ENCODE results near the gene UROC1. TPM values are rescaled to one million over a fixed set of nuclear protein-coding genes. Genes with fewer than 3 reads are reported as not detected.

The UROC1 gene
- polyA plus RNA-seq, 10 donors, result 0.07 TPM; not detected in 9

GRCh38 chr3:126530171-126531050 lies 12.8 kb upstream of the UROC1 start:
- DNase-seq, result peak in 1 of 3 donors; percentile 52

DNA sequence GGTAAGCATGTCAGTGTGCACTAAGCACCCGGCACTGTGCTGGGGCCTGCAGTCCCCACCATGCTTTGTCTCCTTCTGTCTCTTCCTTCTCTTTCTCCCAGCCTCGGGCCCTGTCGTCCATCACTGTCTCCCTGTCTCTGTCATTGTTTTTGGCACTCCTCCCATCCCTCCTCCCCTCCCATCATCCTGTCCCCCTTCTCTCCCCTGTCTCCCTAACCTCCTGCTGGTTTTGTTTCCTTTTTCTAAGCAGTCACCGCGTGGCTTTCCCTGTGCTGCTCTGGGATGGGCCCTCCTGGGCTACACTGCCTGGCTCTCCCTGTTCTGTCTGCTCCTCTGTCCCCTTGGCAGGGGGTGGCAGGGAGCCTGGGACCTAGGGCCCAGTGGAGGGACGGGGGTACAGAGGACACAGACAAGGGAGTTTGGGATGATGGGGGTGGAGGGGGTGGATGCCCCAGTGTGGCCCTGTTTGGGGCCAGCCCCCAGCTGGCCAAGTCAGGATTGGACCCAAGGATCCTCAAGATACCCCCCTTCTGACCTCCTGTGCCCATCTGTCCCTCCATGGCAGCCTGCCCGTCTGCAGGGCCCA lies 12.1 kb upstream of the UROC1 start:
- DNase-seq, result no peak

GRCh38 chr3:126528800-126529541 lies 11.4 kb upstream of the UROC1 start:
- no peak for DNase-seq

- DNase-seq, result no peak
Observed at GRCh38 chr3:126528419-126528799, 10.8 kb upstream of the UROC1 start.

DNA sequence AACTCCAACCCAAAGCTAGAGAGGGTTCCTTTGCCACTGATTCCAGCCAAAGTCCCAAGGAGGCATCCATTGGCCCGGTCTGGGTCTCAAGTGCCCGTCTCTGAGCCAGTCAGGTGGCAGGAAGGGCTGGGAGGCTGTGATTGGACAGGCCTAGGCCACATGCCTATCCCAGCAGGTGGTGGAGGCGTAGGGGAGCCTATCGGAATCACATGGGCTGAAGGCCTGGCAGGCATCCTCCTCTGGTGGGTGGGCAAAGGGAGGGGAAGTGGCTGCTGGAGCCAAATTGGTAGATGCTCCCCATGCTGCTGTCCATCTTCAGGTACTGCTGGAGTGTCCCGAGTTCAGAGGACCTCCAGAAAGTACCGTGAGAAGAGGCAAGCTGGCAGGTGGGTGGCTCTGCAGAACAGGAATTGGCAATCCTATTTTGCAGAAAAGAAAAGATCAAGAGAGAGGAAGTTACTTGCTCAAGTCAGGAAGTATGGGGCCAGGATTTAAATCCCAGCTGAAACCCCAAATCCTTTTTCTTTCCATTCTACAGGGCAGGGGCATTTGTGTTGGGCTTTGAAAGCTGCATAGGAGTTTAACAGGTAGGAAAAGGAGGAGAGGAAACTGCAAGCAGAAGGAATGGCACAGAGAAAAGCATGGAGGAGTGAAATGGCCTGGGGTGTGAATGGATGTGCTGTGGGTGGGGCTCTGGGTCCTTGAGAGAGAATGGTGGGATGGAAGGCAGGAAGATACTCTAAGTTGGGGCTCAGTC lies 10.1 kb upstream of the UROC1 start:
- DNase-seq, result no peak

- no peak for DNase-seq
Observed at GRCh38 chr3:126527006-126527405, 9.4 kb upstream of the UROC1 start.

GRCh38 chr3:126526668-126527005 lies 9.1 kb upstream of the UROC1 start:
- no peak for DNase-seq

GRCh38 chr3:126525853-126526667 lies 8.5 kb upstream of the UROC1 start:
- no peak for DNase-seq

GRCh38 chr3:126525091-126525852 lies 7.7 kb upstream of the UROC1 start:
- no peak for DNase-seq

GRCh38 chr3:126524429-126524988 lies 6.9 kb upstream of the UROC1 start:
- DNase-seq, result no peak

DNA sequence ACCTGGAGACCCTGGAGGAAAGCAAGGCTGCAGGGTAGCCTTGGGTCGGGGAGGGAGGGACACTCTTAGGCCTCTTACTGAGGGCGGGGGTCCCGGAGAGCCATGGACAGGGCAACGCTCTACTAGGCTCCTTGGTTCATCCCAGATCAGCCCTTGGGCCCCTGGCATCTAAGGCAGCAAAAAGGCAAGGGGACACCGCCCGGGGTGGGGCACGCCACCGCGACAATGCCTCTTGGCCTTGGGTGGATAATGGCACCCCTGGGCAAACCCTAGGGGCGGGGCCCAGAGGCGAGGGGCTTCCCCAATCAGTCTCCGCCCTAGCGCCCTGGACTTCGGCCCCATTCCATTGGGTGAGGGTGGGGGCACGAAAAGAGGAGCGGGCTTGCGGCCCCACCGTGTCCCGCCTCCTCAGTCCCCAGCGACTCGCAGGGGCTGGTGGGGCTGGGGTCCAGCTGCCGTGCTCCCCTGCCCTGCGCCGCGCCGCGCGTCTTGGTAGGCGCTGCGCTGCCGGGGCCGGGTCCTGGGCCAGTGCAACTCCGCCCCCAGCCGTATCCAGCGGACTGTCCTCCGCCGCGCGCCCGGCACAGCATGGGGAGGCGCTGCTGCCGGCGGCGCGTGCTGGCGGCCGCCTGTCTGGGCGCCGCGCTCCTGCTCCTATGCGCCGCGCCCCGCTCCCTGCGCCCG lies 6.3 kb upstream of the UROC1 start, which contains the start of gene CHST13:
TSS of gene CHST13 (plus strand) at position 411 of the 684 bp plus-strand sequence. CDS start at position 589, 178 bp downstream.
- peak; percentile 14 to 74 (median 45) for DNase-seq

GRCh38 chr3:126522363-126522788 lies 4.8 kb upstream of the UROC1 start:
- DNase-seq, result peak; percentile 37 to 77 (median 57)

DNA sequence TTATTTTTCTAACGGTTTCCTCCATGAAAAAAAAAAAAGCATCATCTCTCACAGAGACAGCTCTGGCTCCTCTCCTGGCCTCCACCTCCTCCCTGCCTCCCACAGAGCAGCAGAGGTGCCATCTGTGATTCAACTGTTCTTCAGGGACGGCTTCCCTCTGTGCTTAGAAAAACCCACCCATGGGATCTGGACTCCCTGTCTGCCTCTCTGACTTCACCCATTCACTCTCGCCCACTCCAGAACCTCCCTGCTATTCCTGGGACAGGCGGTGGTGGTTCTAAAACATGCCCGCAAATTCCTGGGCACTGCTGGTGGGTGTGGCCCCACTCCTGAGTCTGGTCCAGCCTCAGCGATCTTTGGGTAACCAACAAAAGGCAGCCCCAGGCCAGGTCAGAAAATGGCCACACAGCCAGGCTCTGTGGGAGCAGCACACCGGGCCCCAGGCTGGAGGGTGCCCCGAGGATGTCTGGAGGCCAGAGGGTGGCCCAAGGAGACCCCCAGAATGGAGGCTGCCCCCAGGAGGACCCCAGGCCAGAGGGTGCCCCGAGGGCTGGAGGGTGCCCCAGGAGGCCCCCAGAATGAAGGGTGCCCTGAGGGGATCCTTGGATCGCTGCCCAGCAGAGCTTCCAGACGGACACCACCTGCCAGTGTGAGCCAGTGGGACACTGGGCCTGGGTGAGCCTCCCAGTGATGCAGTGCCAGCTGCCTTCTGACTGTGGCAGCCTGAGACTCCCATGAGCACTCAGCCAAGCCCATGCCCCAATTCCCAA lies 3.7 kb upstream of the UROC1 start:
- no peak for DNase-seq

- no peak for DNase-seq
Observed at GRCh38 chr3:126519506-126520455, 2.2 kb upstream of the UROC1 start.

- no peak for DNase-seq
Observed at GRCh38 chr3:126518779-126519177, 1.2 kb upstream of the UROC1 start.

DNA sequence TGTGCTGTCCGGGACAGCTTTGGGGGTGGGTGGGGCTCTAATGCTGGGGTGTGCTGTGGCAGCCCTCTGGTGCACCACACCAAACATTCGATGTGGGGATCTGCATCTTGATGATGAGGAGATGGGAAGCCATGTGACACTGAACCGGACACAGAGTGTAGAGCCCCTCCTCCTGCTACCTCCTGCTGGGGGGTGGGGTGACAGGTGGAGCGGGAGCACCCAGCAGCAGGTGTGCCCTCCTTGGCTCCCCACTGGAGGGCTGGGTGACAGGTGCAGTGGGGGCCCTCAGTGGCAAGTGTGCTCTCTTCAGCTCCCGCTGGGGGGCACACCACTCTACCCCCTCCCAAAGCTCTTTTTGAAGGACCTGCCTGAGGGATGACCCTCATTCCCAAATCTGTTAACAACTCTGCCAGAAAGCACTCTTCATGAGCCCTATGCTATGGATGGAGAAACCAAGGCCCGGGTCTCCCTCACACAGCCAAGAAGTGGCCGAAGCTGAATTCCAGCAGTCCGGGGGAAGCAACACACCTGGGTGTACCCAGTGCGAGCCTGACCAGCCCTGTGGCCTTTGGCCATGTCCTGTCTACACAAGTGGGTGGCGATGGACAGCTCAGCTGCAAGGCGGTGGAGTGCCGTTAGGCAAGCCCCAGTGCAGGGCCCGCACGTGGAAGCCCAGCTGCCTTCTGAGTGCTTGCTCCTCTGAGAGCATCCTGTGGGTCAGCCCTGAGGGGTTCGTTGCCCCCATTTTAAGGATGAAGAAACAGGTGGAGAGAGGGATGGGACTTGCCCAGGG lies 609 bp upstream of the UROC1 start:
- no peak for DNase-seq
